Esophagus squamous epithelium (tissue), 4 donors: ENCODE data around the gene MLPH.

Source experiments
- POLR2A ChIP-seq, 4 donors: fragments of 450-650 bp; IDR thresholded peaks; one replicate each; pipeline ENCODE4 v1.6.1; 2017; ENCODE audit warnings: antibody characterized with exemption in 4 of 4, mild to moderate bottlenecking in 4 of 4, moderate library complexity in 3 of 4
- TF ChIP-seq, protein P1 (sequence below), 6 experiments: fragments of 450-650 bp in 4 of 6; fragments of 200-600 bp in 2 of 6; sonication (generic) in 2 of 6; IDR thresholded peaks; one replicate each; pipeline ENCODE4 v1.5.1; 2016 to 2019; ENCODE audit warnings: antibody characterized with exemption in 6 of 6, mild to moderate bottlenecking in 4 of 6, moderate library complexity in 4 of 6

DNA sequence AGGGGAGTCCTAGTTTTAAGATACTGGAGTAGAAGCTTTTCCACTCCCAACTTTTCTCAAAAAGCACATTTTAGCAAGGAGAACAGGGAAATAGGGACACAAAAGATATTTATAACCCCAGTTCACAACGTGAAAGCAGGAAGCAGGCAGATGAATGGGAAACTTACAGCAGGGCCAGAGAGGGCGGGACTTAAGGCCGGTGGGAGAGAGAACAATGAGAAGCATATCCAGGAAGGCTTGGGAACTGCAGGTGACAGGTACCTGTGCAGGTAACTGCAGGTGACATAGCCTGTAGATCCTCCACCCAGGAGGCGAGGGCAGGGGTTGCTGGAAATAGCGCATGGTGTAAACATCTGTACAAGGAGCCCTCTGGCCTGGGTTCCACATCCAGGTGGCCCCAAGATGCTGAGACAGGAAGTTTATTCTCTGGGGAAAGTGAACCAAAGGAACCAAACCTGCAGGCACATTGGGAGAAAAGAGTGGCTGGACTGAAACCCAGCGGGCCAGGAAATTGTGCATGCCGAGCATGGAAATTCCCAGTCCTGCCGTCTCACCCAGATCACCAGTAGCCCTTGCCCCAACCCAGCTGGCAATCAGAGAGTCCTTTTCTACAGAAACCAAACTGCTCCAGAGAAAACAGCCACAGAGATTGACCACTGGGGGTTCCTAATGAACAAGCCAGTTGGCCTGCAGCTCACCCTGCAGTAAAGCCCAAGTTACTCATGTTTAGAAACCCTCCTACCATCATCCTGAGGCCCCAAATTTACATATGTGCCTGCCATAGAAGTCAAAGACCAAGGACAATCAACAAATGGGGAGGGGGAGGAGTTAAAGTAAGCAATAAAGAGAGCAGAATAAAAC, 48.7 kb upstream of the MLPH start:
- TF ChIP-seq, protein P1, sequence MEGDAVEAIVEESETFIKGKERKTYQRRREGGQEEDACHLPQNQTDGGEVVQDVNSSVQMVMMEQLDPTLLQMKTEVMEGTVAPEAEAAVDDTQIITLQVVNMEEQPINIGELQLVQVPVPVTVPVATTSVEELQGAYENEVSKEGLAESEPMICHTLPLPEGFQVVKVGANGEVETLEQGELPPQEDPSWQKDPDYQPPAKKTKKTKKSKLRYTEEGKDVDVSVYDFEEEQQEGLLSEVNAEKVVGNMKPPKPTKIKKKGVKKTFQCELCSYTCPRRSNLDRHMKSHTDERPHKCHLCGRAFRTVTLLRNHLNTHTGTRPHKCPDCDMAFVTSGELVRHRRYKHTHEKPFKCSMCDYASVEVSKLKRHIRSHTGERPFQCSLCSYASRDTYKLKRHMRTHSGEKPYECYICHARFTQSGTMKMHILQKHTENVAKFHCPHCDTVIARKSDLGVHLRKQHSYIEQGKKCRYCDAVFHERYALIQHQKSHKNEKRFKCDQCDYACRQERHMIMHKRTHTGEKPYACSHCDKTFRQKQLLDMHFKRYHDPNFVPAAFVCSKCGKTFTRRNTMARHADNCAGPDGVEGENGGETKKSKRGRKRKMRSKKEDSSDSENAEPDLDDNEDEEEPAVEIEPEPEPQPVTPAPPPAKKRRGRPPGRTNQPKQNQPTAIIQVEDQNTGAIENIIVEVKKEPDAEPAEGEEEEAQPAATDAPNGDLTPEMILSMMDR (IDR thresholded peaks at IDR 0.05): no peak
- no peak for TF ChIP-seq POLR2A (IDR thresholded peaks at IDR 0.05)
